NOMO-1 (cell line): Measurements from ENCODE around the gene DET1.

Experiments used
- DNase-seq, 2 experiments: peaks; one replicate each; lab custom pipeline; 2025; ENCODE audit not compliant: unreplicated experiment in 2 of 2; lab: John Stamatoyannopoulos, UW

The DET1 gene

DNA sequence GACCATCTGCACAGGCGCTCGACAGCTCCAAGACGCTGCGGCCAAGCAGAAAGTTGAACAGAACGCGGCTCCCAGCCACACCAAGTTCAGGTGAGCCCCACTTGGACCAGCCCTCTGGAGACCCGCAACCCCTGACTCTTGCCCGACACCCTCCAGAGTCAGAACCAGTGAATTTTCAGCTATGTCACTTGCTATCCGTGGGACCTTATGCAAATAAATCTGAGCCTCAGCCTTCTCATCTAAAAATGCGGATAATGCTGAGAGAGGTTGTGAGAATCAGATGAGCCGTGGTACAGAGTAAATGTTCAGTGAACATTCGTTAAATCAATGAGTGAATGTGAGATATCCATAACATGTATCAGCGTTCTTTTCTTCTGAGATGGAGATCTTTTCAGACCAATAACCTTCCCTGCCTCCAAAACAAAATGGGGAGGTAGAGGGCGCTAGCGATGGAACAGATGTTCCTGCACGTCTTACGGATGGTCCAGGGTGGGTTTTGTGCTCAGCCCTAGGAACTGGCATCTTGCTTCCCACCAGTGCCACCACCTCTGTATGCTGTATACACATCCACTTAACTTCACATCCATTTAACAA, 78.4 kb downstream of the DET1 start:
- DNase-seq: no peak

DNA sequence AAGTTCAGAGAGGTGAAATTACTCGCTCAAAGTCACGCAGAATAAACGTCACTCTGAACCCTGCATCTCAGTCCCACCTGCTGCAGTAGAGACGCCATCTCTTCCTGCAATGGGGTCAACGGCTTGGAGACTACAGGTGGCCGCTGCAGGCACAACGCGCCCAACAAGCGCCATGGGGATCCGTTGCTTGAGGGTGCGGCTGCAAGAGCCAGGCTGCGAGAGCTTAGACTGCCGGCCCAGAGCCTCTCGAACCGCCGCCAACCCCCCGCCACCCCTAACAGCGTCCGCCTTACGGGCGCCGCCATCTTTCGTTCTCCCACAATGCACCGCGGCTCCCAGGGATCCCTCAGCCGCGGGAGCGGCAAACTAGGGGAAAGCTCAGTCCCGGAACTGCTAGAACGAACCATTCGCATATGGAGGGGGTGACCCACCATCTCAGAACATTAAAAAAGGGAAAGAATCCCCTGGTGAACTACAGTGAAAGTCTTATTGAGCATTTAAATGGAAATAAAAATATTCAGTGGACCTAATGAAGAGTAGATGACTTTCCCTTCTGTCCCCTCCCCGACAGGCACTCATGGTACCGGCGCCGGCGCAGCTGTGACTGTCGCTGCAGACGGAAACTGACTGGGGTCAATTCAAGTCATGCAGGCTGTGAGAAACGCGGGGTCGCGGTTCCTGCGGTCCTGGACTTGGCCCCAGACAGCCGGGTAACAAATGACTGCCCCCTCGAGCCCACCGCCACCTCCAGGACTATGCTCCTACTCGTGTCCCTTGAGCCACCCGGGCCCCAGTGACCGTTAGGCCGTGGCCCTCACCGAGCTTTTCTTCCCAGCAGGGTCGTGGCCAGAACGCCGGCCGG, 79.2 kb downstream of the DET1 start, which contains the start of the genes MRPL46 and MRPS11:
TSS of gene MRPL46 (minus strand) at position 316 of the 862 bp plus-strand sequence. CDS start at position 305, 11 bp downstream.
TSS of gene MRPS11 (plus strand) at position 636 of the 862 bp plus-strand sequence. CDS start at position 646, 10 bp downstream.
- peak; percentile 81 to 95 for DNase-seq

DNA sequence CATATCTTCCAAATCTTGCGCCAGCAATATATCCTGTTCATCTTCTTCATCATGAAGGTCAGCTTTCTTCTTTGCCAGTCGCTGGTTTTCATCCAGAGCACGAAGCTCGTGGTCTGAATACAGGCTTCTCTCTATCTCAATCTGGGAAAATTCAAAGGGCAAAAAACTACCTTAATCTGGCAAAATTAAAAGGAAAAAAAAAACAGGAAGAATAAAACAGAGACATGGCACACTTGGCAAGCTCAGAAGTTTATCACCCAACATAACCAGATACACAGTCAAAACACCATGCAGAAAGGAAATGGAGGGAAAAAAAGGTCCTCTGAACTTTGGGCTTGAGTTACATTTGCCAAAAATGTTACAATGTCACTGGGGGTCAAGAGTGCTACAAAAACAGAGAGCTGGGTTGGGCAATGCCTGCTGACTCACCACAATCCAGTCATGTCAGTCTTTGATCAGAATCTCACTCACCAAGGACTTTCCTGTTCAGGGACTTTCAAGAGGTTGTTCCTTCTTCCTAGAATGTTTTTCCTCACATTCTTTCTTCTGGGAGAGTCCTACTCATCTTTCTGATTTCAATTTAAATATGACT, 80.8 kb downstream of the DET1 start:
- DNase-seq: peak; percentile 39 to 51

DNA sequence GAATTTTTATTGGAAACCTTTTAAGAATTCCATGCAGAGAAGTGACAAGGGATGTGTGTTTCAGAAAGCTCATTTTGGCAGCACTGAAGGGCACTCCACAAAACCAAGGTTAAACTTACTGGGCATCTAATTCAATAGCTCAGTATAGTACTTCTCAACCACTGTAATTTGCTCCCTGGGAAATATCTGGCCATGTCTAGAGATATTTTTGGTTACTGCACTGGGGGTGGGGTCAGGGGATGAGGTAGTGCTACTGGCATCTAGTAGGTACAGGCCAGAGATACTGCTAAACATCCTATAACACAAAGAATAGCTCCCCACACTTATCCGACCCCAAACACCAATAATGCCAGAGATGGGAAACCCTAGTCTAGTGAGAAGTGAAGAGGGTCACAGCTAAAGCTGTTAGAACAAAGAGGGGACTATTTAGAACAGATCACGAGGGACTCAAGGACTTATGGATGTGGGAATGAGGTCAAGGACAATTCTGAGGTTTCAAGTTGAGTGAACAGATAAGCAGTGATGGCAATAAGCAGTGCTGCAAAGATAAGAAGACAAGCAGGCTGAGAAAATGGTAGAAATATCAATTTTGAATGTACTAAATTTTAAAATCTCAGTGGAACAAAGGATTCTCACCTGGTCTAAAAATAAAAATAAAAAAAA, 82.5 kb downstream of the DET1 start:
- no peak for DNase-seq
